OCI-LY3 (cell line): ENCODE results near the gene EFCAB6.

Experiments
- CTCF ChIP-seq: fragments of 200-600, 300-600 bp; sonication (generic); IDR thresholded peaks from 2 replicates; pipeline ENCODE4 v1.5.1; 2014; ENCODE audit warnings: antibody characterized with exemption, low read length, low read depth
- EZH2phosphoT487 ChIP-seq: fragments of 200-600 bp; shearing (Covaris generic); IDR thresholded peaks from 2 replicates; pipeline ENCODE4 v1.6.1; 2018; ENCODE audit warnings: antibody characterized with exemption, mixed run types, low read depth

GRCh38 chr22:43737150-43737828 is 74.8 kb downstream of the EFCAB6 start:
- TF ChIP-seq CTCF (no peak), EZH2phosphoT487 (no peak)
